ENCODE measurements around the gene SLC45A3. TPM values are rescaled to one million over a fixed set of nuclear protein-coding genes. Genes with fewer than 3 reads are reported as not detected.

The SLC45A3 gene
- total RNA-seq, 1 experiment from 2014 or later: 3.0 TPM

DNA sequence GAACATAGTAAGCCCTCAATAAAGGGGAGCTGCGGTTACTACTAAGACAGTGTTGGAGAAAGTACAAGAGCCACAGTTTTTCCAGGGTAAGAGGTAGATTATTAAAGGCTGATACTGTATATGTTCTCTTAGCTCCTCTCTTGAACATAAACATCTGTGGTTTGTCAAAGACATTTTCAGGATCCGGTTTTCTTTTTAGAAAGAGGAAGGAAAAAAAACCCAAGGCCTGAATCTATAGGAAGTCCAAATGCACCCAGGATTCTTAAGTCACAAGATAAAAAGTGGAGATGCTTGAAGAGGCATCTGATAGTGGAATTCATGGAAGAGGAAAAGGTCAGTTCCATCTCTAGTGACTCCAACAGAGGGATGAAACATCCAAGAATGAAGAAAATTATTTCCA, 24.6 kb upstream of the SLC45A3 start:
- Histone ChIP-seq H3K27ac (ENCODE audit: low read length) (no peak overlapping the region), H3K9me3 (ENCODE audit: control insufficient read depth, insufficient read depth, low read depth, low read length) (no peaks in the 10 kb centered on the region), H3K4me3 (ENCODE audit: low read depth in 2 of 2, low read length in 2 of 2) (no peak overlapping the region), H3K4me1 (ENCODE audit: control insufficient read depth, insufficient read depth, low read length) (no peaks in the 10 kb centered on the region), H3K27me3 (ENCODE audit: control insufficient read depth, insufficient read depth, low read length) (no peaks in the 10 kb centered on the region), H3K36me3 (ENCODE audit: control insufficient read depth, insufficient read depth, low read length) (no peaks in the 10 kb centered on the region; the same call in 1 of the 2 replicates)
- BruUV-seq (replicated peaks): no TSS peak
- ChIA-PET POLR2A (no interaction called here), CTCF (no interaction called here)
- intact Hi-C loops (cut with micrococcal nuclease; ENCODE audit: unreplicated experiment): no loop called here
- in situ Hi-C loops (cut with HindIII; ENCODE audit: low pct_unique_long_range_greater_than_20kb, low sequenced_read_pairs): no loop called here
- TF ChIP-seq POLR2AphosphoS5 (IDR thresholded peaks at IDR 0.05; ENCODE audit: low read depth, low read length) (no peak), SIN3A (IDR thresholded peaks at IDR 0.05; ENCODE audit: borderline replicate concordance, insufficient read depth, low read depth, low read length) (no peak), TCF7L2 (IDR thresholded peaks at IDR 0.05; ENCODE audit: low read depth, low read length) (no peak)
- TF ChIP-seq, protein P1, sequence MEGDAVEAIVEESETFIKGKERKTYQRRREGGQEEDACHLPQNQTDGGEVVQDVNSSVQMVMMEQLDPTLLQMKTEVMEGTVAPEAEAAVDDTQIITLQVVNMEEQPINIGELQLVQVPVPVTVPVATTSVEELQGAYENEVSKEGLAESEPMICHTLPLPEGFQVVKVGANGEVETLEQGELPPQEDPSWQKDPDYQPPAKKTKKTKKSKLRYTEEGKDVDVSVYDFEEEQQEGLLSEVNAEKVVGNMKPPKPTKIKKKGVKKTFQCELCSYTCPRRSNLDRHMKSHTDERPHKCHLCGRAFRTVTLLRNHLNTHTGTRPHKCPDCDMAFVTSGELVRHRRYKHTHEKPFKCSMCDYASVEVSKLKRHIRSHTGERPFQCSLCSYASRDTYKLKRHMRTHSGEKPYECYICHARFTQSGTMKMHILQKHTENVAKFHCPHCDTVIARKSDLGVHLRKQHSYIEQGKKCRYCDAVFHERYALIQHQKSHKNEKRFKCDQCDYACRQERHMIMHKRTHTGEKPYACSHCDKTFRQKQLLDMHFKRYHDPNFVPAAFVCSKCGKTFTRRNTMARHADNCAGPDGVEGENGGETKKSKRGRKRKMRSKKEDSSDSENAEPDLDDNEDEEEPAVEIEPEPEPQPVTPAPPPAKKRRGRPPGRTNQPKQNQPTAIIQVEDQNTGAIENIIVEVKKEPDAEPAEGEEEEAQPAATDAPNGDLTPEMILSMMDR (IDR thresholded peaks at IDR 0.05): no peak
- TF ChIP-seq, protein P2, sequence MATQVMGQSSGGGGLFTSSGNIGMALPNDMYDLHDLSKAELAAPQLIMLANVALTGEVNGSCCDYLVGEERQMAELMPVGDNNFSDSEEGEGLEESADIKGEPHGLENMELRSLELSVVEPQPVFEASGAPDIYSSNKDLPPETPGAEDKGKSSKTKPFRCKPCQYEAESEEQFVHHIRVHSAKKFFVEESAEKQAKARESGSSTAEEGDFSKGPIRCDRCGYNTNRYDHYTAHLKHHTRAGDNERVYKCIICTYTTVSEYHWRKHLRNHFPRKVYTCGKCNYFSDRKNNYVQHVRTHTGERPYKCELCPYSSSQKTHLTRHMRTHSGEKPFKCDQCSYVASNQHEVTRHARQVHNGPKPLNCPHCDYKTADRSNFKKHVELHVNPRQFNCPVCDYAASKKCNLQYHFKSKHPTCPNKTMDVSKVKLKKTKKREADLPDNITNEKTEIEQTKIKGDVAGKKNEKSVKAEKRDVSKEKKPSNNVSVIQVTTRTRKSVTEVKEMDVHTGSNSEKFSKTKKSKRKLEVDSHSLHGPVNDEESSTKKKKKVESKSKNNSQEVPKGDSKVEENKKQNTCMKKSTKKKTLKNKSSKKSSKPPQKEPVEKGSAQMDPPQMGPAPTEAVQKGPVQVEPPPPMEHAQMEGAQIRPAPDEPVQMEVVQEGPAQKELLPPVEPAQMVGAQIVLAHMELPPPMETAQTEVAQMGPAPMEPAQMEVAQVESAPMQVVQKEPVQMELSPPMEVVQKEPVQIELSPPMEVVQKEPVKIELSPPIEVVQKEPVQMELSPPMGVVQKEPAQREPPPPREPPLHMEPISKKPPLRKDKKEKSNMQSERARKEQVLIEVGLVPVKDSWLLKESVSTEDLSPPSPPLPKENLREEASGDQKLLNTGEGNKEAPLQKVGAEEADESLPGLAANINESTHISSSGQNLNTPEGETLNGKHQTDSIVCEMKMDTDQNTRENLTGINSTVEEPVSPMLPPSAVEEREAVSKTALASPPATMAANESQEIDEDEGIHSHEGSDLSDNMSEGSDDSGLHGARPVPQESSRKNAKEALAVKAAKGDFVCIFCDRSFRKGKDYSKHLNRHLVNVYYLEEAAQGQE (IDR thresholded peaks at IDR 0.05; ENCODE audit: insufficient read depth in 1 of 2, low read depth in 2 of 2, low read length in 1 of 2): no peak
- ATAC-seq: no peak
- DNase-seq (ENCODE audit: low read depth, low spot score): no peak

DNA sequence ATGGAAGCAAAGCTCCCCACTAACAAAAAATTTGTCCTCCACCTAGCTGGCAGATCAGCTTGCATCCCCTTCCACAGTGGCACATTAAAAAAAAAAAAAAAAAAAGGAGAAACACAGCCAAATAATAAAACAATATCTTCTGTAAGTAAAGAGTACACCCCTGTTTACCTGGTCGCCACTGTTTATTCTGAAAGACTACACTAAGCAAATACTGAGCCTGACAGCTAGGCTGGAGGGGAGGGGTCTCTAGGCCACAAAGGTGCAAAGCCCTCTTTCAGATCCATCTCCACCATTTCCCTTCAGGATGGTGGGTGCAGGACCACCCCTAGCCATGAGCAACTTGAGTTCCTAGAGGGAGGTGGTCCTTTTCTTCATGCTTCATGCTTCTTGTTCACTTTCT, 22.8 kb upstream of the SLC45A3 start:
- in situ Hi-C loops (cut with HindIII; ENCODE audit: low pct_unique_long_range_greater_than_20kb, low sequenced_read_pairs): no loop called here
- H3K4me1 ChIP-seq (ENCODE audit: control insufficient read depth, insufficient read depth, low read length): no peaks in the 10 kb centered on the region
- no peak overlapping the region for H3K27ac ChIP-seq (ENCODE audit: low read length)
- intact Hi-C loops (cut with micrococcal nuclease; ENCODE audit: unreplicated experiment): no loop called here
- BruUV-seq (replicated peaks): no TSS peak
- H3K27me3 ChIP-seq (ENCODE audit: control insufficient read depth, insufficient read depth, low read length): no peaks in the 10 kb centered on the region
- H3K9me3 ChIP-seq (ENCODE audit: control insufficient read depth, insufficient read depth, low read depth, low read length): no peaks in the 10 kb centered on the region
- ChIA-PET CTCF (interaction anchor here (1.0 kb wide), 1 partner anchor 8 kb away, joined by 4 read pairs; no protein-coding TSS in a partner anchor), POLR2A (no interaction called here)
- TF ChIP-seq SIN3A (IDR thresholded peaks at IDR 0.05; ENCODE audit: borderline replicate concordance, insufficient read depth, low read depth, low read length) (no peak), TCF7L2 (IDR thresholded peaks at IDR 0.05; ENCODE audit: low read depth, low read length) (no peak), POLR2AphosphoS5 (IDR thresholded peaks at IDR 0.05; ENCODE audit: low read depth, low read length) (no peak)
- TF ChIP-seq, protein P1 (IDR thresholded peaks at IDR 0.05): no peak
- TF ChIP-seq, protein P2 (IDR thresholded peaks at IDR 0.05; ENCODE audit: insufficient read depth in 1 of 2, low read depth in 2 of 2, low read length in 1 of 2): no peak
- no peaks in the 10 kb centered on the region; the same call in 1 of the 2 replicates for H3K36me3 ChIP-seq (ENCODE audit: control insufficient read depth, insufficient read depth, low read length)
- no peak overlapping the region for H3K4me3 ChIP-seq (ENCODE audit: low read depth in 2 of 2, low read length in 2 of 2)
- no peak for ATAC-seq
- DNase-seq (ENCODE audit: low read depth, low spot score): no peak

All from Panc1 (cell line).